A673 (cell line): ENCODE results near the gene MIXL1. TPM values are rescaled to one million over a fixed set of nuclear protein-coding genes. Genes with fewer than 3 reads are reported as not detected.
"Not testable (repeated sequence)": the region's sequence is repeated elsewhere in the genome, so short reads cannot be mapped to it uniquely, and the experiment has no call there.

Experiments used
- BruUV-seq: library from RNA; stranded (reverse); fragments of 400-500 nt; replicated peaks from 2 replicates; lab custom pipeline; 2021; lab: Mats Ljungman, UMichigan
- CTCF ChIA-PET: fragments of 300-600 bp; sonication (Branson Sonifier 250); formaldehyde crosslinking; loops from one replicate; lab custom pipeline; 2022; ENCODE audit warnings: antibody characterized with exemption; lab: Charles Lee
- POLR2A ChIA-PET: fragments of 300-600 bp; sonication (Branson Sonifier 250); formaldehyde crosslinking; loops from one replicate; lab custom pipeline; 2022; ENCODE audit warnings: antibody characterized with exemption; ENCODE audit not compliant: low non-redundant PET; lab: Charles Lee
- DNase-seq: peaks from one replicate; pipeline ENCODE4 v3.0.0-alpha.2; 2015; ENCODE audit warnings: low spot score
- H3K27ac ChIP-seq: fragments of 200-600 bp; sonication (generic); 2 replicates; pipeline ENCODE4 v1.5.1; 2016; ENCODE audit warnings: mixed run types, low read depth, mild to moderate bottlenecking, mixed read lengths, antibody characterized with exemption, low read length; ENCODE audit not compliant: poor library complexity, severe bottlenecking
- H3K27me3 ChIP-seq: fragments of 200-600 bp; sonication (generic); replicated peaks from 2 replicates; pipeline ENCODE4 v1.6.1; 2017; ENCODE audit warnings: mixed run types, low read depth, mild to moderate bottlenecking, mixed read lengths, antibody characterized with exemption, low read length; ENCODE audit not compliant: insufficient read depth, poor library complexity
- H3K36me3 ChIP-seq: fragments of 200-600 bp; sonication (generic); 2 replicates; pipeline ENCODE4 v1.6.1; 2016; ENCODE audit warnings: mixed run types, mild to moderate bottlenecking, mixed read lengths, antibody characterized with exemption, low read length; ENCODE audit not compliant: insufficient read depth, poor library complexity, severe bottlenecking
- H3K4me1 ChIP-seq: fragments of 200-600 bp; sonication (generic); 2 replicates; pipeline ENCODE4 v1.6.1; 2017; ENCODE audit warnings: mixed run types, mild to moderate bottlenecking, mixed read lengths, antibody characterized with exemption, low read length; ENCODE audit not compliant: insufficient read depth, poor library complexity, severe bottlenecking
- H3K4me3 ChIP-seq: fragments of 200-600 bp; sonication (generic); 2 replicates; pipeline ENCODE4 v1.5.1; 2016; ENCODE audit warnings: low read depth, mixed run types, mild to moderate bottlenecking, mixed read lengths, low read length; ENCODE audit not compliant: poor library complexity, severe bottlenecking
- H3K9me3 ChIP-seq: fragments of 200-600 bp; sonication (generic); 2 replicates; pipeline ENCODE4 v1.6.1; 2016; ENCODE audit warnings: mixed run types, low read depth, mild to moderate bottlenecking, mixed read lengths, antibody characterized with exemption, low read length; ENCODE audit not compliant: poor library complexity, severe bottlenecking
- EZH2 ChIP-seq: fragments of 200-600 bp; sonication (generic); IDR thresholded peaks from 2 replicates; pipeline ENCODE4 v1.6.1; 2017; ENCODE audit warnings: borderline replicate concordance, low read depth, mild to moderate bottlenecking, mixed read lengths, antibody characterized with exemption, low read length; ENCODE audit not compliant: poor library complexity, severe bottlenecking
- intact Hi-C: fragments of 100-400 bp; cut with micrococcal nuclease; formaldehyde crosslinking; loops from one replicate; pipeline ENCODE4 v1.10.0; 2022; ENCODE audit not compliant: unreplicated experiment
- total RNA-seq: library from RNA; stranded (reverse); gene quantifications from 2 replicates; pipeline ENCODE4 v1.2.3, GENCODE V29; 2021
- TF ChIP-seq, protein P1 (sequence below): fragments of 300-800, 200-600 bp; sonication (generic); conservative IDR thresholded peaks from 2 replicates; pipeline ENCODE4 v1.5.1; 2017; ENCODE audit warnings: low read depth, mild to moderate bottlenecking, antibody characterized with exemption, low read length, moderate library complexity, mixed read lengths

MIXL1 gene
- total RNA-seq, 1 experiment from 2014 or later: not detected

DNA sequence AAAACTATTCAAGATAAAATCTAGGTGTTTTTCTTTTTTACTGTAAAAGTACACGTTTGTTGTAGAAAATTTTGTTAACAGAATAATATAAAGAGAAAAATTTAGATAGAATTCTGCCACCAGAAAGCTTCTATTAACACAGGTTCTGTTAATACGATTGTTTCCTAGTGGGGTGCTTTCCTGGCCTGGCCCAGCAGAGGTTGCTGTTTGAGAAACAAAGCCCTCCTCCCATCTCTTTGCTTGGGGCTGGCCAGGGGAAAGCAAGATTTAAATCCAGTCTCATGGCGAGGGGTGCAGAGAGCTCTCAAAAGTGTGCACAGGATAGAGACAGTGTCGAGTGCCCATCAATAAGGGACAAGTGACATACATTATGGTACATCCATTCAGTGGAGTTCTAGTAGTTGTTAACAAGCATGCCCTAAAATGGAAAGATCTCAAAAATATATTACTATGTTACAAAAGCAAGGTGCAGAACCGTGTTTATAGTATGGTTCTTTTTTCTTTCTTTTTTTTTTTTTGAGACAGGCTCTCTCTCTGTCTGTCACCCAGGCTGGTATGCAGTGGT is 22.4 kb upstream of the MIXL1 start:
- Histone ChIP-seq H3K9me3 (no peaks in the 10 kb centered on the region), H3K4me1 (no peaks in the 10 kb centered on the region), H3K27me3 (no peaks in the 10 kb centered on the region), H3K36me3 (no peaks in the 10 kb centered on the region), H3K27ac (no peak overlapping the region), H3K4me3 (no peak overlapping the region)
- ChIA-PET POLR2A (interaction anchor here (0.6 kb wide), 1 partner anchor 61 kb away, joined by 3 read pairs; no protein-coding TSS in a partner anchor), CTCF (interaction anchor here (1.2 to 1.4 kb wide), 2 partner anchors 76 to 132 kb away, joined by 7 to 10 read pairs; no protein-coding TSS in a partner anchor)
- no TSS peak for BruUV-seq
- peak; percentile 55 for DNase-seq
- no peak for TF ChIP-seq EZH2
- TF ChIP-seq, protein P1, sequence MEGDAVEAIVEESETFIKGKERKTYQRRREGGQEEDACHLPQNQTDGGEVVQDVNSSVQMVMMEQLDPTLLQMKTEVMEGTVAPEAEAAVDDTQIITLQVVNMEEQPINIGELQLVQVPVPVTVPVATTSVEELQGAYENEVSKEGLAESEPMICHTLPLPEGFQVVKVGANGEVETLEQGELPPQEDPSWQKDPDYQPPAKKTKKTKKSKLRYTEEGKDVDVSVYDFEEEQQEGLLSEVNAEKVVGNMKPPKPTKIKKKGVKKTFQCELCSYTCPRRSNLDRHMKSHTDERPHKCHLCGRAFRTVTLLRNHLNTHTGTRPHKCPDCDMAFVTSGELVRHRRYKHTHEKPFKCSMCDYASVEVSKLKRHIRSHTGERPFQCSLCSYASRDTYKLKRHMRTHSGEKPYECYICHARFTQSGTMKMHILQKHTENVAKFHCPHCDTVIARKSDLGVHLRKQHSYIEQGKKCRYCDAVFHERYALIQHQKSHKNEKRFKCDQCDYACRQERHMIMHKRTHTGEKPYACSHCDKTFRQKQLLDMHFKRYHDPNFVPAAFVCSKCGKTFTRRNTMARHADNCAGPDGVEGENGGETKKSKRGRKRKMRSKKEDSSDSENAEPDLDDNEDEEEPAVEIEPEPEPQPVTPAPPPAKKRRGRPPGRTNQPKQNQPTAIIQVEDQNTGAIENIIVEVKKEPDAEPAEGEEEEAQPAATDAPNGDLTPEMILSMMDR: peak; percentile 69
- intact Hi-C loops: loop anchor here (2.0 kb wide), 1 partner anchor 132 kb away; no protein-coding TSS in a partner anchor

DNA sequence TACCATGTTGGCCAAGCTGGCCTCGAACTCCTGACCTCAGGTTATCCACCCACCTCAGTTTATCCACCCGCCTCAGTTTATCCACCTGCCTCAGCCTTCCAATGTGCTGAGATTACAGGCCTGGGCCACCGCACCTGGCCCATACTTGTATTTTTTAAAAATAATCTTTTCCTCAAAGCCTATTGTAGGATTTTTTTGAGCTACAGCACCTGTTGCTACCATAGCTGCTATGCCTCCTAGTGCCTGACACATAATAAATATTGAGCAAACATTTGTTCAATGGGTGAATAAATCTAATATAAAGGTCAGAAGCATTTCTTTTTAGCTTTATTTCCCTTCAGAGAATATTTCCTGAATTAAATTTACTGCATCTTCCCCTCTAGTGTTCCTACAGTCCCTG is 21.2 kb upstream of the MIXL1 start:
- ChIA-PET POLR2A (no interaction called here), CTCF (interaction anchor here (1.4 kb wide), 1 partner anchor 77 kb away, joined by 10 read pairs; no protein-coding TSS in a partner anchor)
- TF ChIP-seq, protein P1: no peak
- TF ChIP-seq EZH2: no peak
- no peaks in the 10 kb centered on the region for H3K36me3 ChIP-seq
- H3K4me3 ChIP-seq: no peak overlapping the region
- no peaks in the 10 kb centered on the region for H3K9me3 ChIP-seq
- DNase-seq: no peak
- intact Hi-C loops: no loop called here
- H3K27me3 ChIP-seq: no peaks in the 10 kb centered on the region
- H3K27ac ChIP-seq: no peak overlapping the region
- no TSS peak for BruUV-seq
- H3K4me1 ChIP-seq: no peaks in the 10 kb centered on the region

DNA sequence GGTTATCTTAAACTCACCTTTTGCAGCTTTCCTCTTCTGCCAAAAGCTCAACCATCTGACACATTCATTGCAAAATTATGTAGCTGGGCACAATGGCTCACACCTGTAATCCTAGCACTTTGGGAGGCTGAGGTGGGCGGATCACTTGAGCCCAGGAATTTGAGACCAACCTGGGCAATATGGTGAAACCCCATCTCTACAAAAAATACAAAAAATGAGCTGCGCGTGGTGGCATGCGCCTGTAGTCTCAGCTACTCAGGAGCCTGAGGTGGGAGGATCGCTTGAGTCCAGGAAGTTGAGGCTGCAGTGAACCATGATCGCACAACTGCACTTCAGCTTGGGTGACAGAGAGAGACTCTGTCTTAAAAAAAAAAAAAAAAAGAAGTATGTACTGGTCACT is 20.8 kb upstream of the MIXL1 start:
- H3K4me1 ChIP-seq, intact Hi-C loops, H3K4me3 ChIP-seq, H3K27ac ChIP-seq, H3K36me3 ChIP-seq, H3K9me3 ChIP-seq, BruUV-seq, H3K27me3 ChIP-seq, DNase-seq, POLR2A ChIA-PET: not testable (repeated sequence)
- CTCF ChIA-PET: interaction anchor here (1.4 kb wide), 1 partner anchor 78 kb away, joined by 10 read pairs; no protein-coding TSS in a partner anchor

DNA sequence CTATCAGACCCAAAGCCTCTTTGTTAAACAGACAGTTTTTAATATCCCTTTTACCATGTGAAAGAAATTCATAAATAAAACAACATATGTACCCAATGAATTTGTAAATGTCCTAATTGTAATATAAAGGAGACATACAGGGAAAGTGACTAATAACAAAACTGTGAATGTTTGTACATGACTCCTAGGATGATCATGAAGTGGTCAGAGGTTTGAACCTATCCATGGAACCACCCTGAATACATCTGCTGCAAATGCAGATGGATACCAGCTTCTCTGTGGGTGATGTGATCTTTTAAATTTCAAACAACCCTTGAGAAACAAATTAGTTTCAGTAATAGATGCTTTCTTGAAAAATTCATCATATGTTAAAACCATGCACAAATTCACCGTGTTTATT is 20.2 kb upstream of the MIXL1 start:
- CTCF ChIA-PET: no interaction called here
- BruUV-seq: no TSS peak
- no peaks in the 10 kb centered on the region for H3K4me1 ChIP-seq
- POLR2A ChIA-PET: no interaction called here
- no peaks in the 10 kb centered on the region for H3K36me3 ChIP-seq
- H3K27ac ChIP-seq: no peak overlapping the region
- no peak for DNase-seq
- intact Hi-C loops: no loop called here
- no peaks in the 10 kb centered on the region for H3K27me3 ChIP-seq
- TF ChIP-seq, protein P1: no peak
- no peak for TF ChIP-seq EZH2
- H3K4me3 ChIP-seq: no peak overlapping the region
- no peaks in the 10 kb centered on the region for H3K9me3 ChIP-seq
